IPS DF 6.9 (cell line): ENCODE data around the gene MCOLN3.
"Not testable (repeated sequence)": the region's sequence is repeated elsewhere in the genome, so short reads cannot be mapped to it uniquely, and the experiment has no call there.

Experiments used
- DNase-seq: peaks from one replicate; pipeline ENCODE4 v3.0.0-alpha.2; 2013; ENCODE audit warnings: low read depth, low spot score
- H3K27ac ChIP-seq: one replicate; pipeline ENCODE4 v1.5.1; 2013; ENCODE audit warnings: low read length, control low read depth
- H3K27me3 ChIP-seq: 2 replicates; pipeline ENCODE4 v1.6.1; 2013; ENCODE audit warnings: mild to moderate bottlenecking, low read length; ENCODE audit not compliant: control insufficient read depth, insufficient read depth
- H3K36me3 ChIP-seq: 2 replicates; pipeline ENCODE4 v1.6.1; 2013; ENCODE audit warnings: low read length; ENCODE audit not compliant: control insufficient read depth, insufficient read depth
- H3K4me1 ChIP-seq: 2 replicates; pipeline ENCODE4 v1.6.1; 2013; ENCODE audit warnings: low read length; ENCODE audit not compliant: control insufficient read depth, insufficient read depth
- H3K4me3 ChIP-seq: 2 replicates; pipeline ENCODE4 v1.5.1; 2013; ENCODE audit warnings: mild to moderate bottlenecking, low read length
- H3K9me3 ChIP-seq: 2 replicates; pipeline ENCODE4 v1.6.1; 2013; ENCODE audit warnings: low read length, inconsistent platforms; ENCODE audit not compliant: control insufficient read depth, insufficient read depth
- WGBS: extraction: QIAGEN DNeasy Blood & Tissue Kit; methylation state at CpG from one replicate; pipeline ENCODE4 v1.1.7; 2013; ENCODE audit warnings: mixed read lengths, missing lambda C conversion rate; ENCODE audit not compliant: insufficient read length, insufficient coverage; 5-methylcytosine and 5-hydroxymethylcytosine counted together

MCOLN3 gene

DNA sequence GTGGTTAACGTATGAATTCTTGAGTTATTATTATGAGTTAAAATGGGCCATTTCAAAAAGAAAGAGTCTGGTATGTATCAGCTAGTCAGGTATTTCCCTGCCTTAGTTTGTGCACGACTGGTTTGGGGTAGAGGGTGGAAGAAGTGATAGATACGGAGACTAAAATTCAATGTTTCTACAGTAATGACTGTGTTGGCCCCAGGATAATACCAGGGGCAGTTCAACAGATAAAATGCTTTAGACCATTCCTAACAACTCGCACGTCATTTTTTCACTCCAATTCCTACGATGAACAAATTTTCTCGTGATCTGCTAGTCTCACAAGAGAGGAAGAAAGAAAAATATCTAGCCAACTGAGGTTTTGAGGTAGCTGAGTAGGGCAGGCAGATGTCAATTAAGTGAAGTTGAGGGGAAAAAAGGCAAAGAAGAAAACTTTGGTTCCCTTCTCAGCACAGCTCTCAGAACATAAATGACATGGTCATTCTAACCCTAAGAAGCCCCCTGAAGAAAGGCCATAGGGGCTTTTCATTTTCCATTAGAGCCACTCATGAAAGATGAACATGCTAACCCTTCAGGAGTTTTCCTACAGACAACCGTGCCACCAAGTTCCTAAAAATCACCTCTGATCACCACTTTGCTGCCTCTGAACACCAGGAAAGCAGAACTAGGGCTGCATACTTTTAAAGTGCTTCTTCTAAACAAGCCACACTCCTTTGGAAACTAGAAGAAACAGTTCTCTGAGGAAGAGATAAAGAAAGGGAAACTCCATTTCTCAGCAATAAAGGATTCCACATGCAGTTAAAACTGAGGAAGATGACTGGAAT is 57.0 kb downstream of the MCOLN3 start:
- no peaks in the 10 kb centered on the region for H3K36me3 ChIP-seq
- no peaks in the 10 kb centered on the region; the same call in 1 of the 2 replicates for H3K27me3 ChIP-seq
- H3K27ac ChIP-seq: no peak overlapping the region
- whole genome bisulfite sequencing: no CpG with 5 or more reads among the region's 8 CpGs
- no peaks in the 10 kb centered on the region; the same call in 1 of the 2 replicates for H3K4me1 ChIP-seq
- H3K9me3 ChIP-seq: no peaks in the 10 kb centered on the region
- H3K4me3 ChIP-seq: no peak overlapping the region
- no peak for DNase-seq

DNA sequence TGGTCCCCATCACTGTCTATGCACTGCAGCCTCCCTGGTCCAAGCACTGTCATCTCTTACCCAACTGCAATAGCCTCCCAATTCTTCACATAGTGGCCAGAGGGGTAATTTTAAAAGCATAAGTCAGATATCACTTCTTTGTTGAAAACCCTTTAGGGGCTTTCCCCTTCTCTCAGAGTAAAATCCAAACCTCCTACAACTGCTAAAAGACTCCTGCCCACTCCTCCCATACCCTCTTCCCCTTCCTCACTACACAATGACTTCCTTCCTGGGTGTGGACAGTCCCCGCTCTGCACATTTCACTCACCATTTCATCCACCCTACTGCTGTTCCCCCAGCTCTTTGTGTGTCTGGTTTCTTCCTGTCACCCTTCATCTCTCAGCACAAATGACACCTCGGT is 59.7 kb downstream of the MCOLN3 start:
- no peaks in the 10 kb centered on the region for H3K27me3 ChIP-seq
- no peaks in the 10 kb centered on the region for H3K36me3 ChIP-seq
- WGBS: no CpG with 5 or more reads among the region's 2 CpGs
- H3K9me3 ChIP-seq: no peaks in the 10 kb centered on the region
- H3K4me3 ChIP-seq: no peak overlapping the region
- H3K4me1 ChIP-seq: no peaks in the 10 kb centered on the region
- DNase-seq: no peak
- H3K27ac ChIP-seq: no peak overlapping the region

DNA sequence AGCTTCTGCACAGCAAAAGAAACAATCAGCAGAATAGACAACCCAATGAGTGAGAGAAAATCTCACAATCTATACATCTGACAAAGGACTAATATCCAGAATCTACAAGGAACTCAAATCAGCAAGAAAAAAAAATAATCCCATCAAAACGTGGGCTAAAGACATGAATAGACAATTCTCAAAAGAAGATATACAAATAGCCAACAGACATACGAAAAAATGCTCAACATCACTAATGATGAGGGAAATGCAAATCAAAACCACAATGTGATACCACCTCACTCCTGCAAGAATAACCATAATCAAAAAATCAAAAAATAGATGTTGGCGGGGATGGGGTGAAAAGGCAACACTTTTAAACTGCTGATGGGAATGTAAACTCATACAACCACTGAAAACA is 61.7 kb downstream of the MCOLN3 start:
- H3K4me1 ChIP-seq: not testable (repeated sequence)

DNA sequence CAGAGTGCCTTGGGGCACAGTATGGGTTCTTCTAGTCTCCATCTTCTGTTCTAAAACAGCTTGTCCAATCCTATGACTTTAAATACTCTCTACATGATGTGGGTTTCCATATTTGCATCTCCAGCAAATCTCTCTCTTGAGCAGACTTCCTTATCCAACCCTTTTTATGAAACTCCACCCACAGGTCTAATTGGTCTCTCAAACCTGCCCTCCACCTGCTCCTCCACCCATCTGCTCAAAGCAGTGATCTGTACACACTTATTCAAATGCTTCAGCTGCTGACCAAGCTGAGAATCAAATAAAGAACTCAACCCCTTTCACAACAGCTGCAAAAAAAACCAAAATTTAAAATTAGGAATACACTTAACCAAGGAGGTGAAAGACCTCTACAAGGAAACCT is 62.9 kb downstream of the MCOLN3 start:
- Histone ChIP-seq H3K4me1 (no peaks in the 10 kb centered on the region), H3K36me3 (no peaks in the 10 kb centered on the region), H3K4me3 (no peak overlapping the region), H3K27me3 (no peaks in the 10 kb centered on the region), H3K9me3 (no peaks in the 10 kb centered on the region), H3K27ac (no peak overlapping the region)
- DNase-seq: no peak

More for the DNA sequence above, 61.7 kb downstream of the MCOLN3 start:
- not testable (repeated sequence) for DNase-seq, H3K27me3 ChIP-seq, H3K4me3 ChIP-seq, H3K9me3 ChIP-seq, H3K27ac ChIP-seq, H3K36me3 ChIP-seq
- WGBS: no CpG with 5 or more reads among the region's 3 CpGs

DNA sequence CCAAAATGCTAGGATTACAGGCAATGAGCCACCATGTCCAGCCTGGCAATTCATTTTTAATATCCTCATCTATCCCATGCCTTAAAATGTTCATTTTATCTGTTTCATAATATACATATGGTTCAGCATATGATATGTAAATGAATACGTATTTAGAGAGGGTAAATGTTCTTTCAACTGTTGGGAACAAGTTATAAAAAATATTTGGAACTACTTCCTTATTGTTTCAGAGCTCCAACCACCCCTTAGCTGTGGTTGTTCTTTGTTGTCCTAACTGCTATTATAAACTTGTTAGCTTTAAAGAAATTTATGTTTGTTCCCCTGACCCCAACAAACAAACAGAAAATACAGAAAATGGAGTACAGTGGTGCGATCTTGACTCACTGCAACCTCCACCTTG is 65.9 kb downstream of the MCOLN3 start:
- Histone ChIP-seq H3K36me3 (no peaks in the 10 kb centered on the region), H3K27me3 (no peaks in the 10 kb centered on the region), H3K9me3 (no peaks in the 10 kb centered on the region), H3K4me1 (no peaks in the 10 kb centered on the region), H3K4me3 (no peak overlapping the region), H3K27ac (no peak overlapping the region)
- DNase-seq: no peak
- WGBS: no CpG with 5 or more reads among the region's 2 CpGs

DNA sequence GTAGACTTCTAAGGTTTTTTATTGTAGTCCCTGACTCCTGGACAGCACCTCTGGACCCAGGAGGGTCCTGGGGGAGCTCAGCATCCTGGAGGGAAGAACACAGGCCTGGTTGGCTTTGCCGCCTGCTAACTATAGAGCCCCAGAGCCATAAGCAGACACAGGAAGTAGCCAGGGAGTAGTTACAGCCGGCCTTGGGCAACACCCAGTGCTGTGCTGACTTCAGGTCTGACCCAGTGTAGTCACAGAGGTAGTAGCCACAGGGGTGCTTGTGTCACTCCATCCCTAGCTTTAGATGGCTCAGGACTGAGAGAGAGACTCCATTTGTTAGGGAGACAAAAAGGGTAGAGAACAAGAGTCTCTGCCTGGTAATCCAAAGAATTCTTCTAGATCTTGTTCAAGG is 73.3 kb downstream of the MCOLN3 start:
- Histone ChIP-seq H3K9me3 (no peaks in the 10 kb centered on the region), H3K27me3 (no peaks in the 10 kb centered on the region), H3K4me1 (peaks cover 3% of the 10 kb centered on the region; the same call in 1 of the 2 replicates), H3K27ac (no peak overlapping the region), H3K4me3 (no peak overlapping the region), H3K36me3 (no peaks in the 10 kb centered on the region)
- WGBS: no CpG with 5 or more reads among the region's 2 CpGs
- DNase-seq: no peak

DNA sequence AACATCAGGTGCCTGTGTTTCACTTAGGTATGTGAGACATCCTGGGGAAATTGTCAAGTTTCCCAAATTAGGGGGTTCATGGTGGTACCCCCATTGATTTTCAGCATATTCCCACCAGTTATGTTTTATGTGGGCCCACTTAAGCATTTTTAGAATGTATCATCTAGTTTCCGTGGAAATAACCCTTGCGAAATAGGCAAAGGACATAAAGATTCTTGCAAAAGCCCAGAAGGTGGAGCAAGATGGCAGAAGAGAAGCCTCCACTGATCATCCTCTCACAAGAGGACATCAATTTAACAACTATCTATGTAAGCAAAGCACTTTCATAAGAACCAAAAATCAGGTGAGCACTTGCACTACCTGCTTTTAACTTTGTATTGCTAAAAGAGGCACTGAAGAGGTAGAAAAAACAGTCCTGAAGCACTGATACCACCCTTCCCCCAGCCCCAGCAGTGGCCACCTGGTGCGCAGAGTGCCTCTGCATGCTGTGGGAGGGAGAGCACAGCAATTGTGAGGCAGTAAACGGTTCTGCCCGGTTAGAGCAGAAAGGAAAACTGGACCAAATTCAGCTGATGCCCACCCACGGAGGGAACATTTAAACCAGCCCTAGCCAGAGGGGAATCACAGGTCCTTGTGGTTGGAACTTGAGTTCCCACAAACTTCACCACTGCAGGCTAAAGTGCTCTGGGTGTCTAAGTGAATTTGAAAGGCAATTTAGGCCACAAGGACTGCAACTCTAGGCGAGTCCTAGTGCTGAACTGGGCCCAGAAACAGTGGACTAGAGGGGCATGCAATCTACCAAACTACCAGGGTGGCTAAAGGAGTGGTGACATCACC is 74.6 kb downstream of the MCOLN3 start:
- no peak overlapping the region for H3K4me3 ChIP-seq
- DNase-seq: no peak
- no peak overlapping the region for H3K27ac ChIP-seq
- no peaks in the 10 kb centered on the region for H3K27me3 ChIP-seq
- peaks cover 3% of the 10 kb centered on the region; the same call in 1 of the 2 replicates for H3K4me1 ChIP-seq
- no peaks in the 10 kb centered on the region for H3K36me3 ChIP-seq
- WGBS: no CpG with 5 or more reads among the region's 7 CpGs
- no peaks in the 10 kb centered on the region for H3K9me3 ChIP-seq

DNA sequence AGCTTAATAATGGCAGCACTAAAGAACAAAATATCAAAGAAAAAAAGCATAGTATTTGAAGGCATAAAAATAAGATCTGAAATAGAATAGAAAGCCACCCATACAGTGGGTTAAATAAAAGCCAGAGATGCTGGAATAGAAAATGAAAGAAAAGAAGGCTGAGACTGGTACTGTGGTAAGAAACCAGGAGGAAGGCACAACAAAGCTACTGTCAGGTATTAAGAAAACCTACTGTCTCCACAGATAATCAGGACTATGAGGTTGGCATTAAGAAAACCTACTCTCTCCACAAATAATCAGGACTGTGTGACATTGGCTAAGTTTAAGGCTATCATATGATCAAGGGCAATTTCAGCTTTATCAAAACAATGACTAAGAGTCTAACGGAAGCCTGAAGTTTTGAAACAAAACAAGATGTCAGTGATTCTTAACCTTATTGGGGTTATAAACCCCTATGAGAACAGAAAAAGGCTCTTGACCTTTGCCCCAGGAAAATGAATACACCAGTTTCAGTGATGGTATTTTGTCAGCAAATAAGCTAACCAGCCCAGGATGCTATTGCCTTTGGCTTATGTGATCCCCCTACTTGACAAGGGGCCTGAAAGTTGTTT is 75.8 kb downstream of the MCOLN3 start:
- no peaks in the 10 kb centered on the region for H3K27me3 ChIP-seq
- no peaks in the 10 kb centered on the region for H3K36me3 ChIP-seq
- WGBS: no CpG with 5 or more reads among the region's 1 CpG
- H3K9me3 ChIP-seq: no peaks in the 10 kb centered on the region
- no peak overlapping the region for H3K4me3 ChIP-seq
- no peak for DNase-seq
- no peak overlapping the region for H3K27ac ChIP-seq
- H3K4me1 ChIP-seq: peaks cover 3% of the 10 kb centered on the region; the same call in 1 of the 2 replicates

DNA sequence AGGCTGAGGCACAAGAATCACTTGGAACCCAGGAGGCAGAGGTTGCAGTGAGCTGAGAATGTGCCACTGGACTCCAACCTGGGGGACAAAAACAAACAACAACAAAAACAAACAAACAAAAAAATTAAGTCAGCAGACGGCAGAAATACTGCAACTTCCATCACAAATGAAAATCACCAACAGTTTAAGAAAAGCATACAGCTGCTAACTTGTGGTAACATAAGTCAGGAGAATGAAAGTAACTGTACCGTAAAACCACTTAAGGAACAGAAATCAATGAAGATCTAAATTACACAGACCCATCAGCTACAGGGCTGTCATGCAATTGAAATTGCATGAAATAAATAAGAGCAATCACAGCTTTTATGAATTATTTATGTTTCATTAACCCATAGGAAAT is 76.3 kb downstream of the MCOLN3 start:
- Histone ChIP-seq H3K27me3 (no peaks in the 10 kb centered on the region), H3K4me3 (no peak overlapping the region), H3K36me3 (no peaks in the 10 kb centered on the region), H3K4me1 (peaks cover 3% of the 10 kb centered on the region; the same call in 1 of the 2 replicates), H3K27ac (no peak overlapping the region), H3K9me3 (no peaks in the 10 kb centered on the region)
- DNase-seq: no peak
- no CpG with 5 or more reads among the region's 2 CpGs for WGBS

DNA sequence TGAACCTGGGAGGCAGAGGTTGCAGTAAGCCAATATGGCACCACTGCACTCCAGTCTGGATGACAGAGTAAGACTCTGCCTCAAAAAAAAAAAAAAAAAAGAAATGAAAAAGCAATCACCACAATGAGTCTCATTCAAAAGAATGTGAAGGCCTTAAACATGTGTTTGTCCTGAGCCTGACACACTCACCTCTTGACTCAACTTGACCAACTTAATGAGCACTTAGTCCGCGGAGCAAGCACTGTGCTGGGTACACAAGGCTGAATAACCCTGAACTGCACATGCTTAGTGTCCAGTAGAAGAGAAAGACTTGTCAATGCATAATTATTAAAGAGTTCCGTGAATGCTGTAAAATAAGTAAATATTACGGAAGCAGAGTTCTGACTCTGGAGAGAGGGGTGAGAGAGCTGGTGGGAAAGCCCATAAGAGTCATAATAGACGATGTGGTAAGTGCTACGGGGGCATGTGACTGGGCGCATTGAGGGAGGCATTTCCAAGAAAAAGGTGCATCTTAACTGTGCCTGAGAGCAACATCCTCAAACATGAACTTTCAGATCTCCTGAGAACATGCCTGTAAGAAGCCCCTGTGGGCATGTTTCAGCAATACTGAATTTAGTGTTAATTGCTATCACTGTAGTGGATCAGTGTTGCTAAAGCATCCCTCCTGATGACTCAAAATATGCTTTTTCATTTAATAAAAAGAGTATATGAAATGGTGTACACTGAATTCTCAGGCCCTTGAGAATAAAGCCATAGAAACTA is 78.6 kb downstream of the MCOLN3 start:
- Histone ChIP-seq H3K27ac (no peak overlapping the region), H3K4me3 (no peak overlapping the region), H3K9me3 (no peaks in the 10 kb centered on the region), H3K4me1 (peaks cover 3% of the 10 kb centered on the region; the same call in 1 of the 2 replicates), H3K36me3 (no peaks in the 10 kb centered on the region), H3K27me3 (no peaks in the 10 kb centered on the region)
- WGBS: no CpG with 5 or more reads among the region's 7 CpGs
- DNase-seq: no peak
